ENCODE data around the gene ALLC. TPM values are rescaled to one million over a fixed set of nuclear protein-coding genes. Genes with fewer than 3 reads are reported as not detected.

The ALLC gene
- total RNA-seq, 1 experiment from 2014 or later: not detected

- intact Hi-C loops (cut with micrococcal nuclease): no loop called here
- H2AFZ ChIP-seq (ENCODE audit: low read length): no peak overlapping the region
Observed at GRCh38 chr2:3664925-3665324, 6.9 kb downstream of the ALLC start.

GRCh38 chr2:3665886-3666612 lies 8.0 kb downstream of the ALLC start:
- TF ChIP-seq EZH2phosphoT487 (IDR thresholded peaks at IDR 0.05; ENCODE audit: borderline replicate concordance, low read length): no peak
- TF ChIP-seq CTCF (conservative IDR thresholded peaks at IDR 0.05; ENCODE audit: low read depth, low read length): no peak
- TF ChIP-seq EZH2 (IDR thresholded peaks at IDR 0.05; ENCODE audit: low read length, unreplicated experiment): no peak
- Histone ChIP-seq H3K4me2 (ENCODE audit: low read length) (no peak overlapping the region), H3F3A (ENCODE audit: low read length, unreplicated experiment) (no peaks in the 10 kb centered on the region), H3K79me2 (ENCODE audit: low read length) (no peaks in the 10 kb centered on the region), H3K9me2 (replicated peaks; ENCODE audit: low read length) (no peaks in the 10 kb centered on the region), H3K27ac (ENCODE audit: low read length) (no peak overlapping the region), H3K36me3 (ENCODE audit: low read depth, low read length) (no peaks in the 10 kb centered on the region), H3K9me3 (ENCODE audit: low read length) (no peaks in the 10 kb centered on the region), H3K4me3 (ENCODE audit: low read length) (no peak overlapping the region), H3K9ac (ENCODE audit: low read length) (no peak overlapping the region), H2AFZ (ENCODE audit: low read length) (no peak overlapping the region), H3K27me3 (ENCODE audit: low read length) (no peaks in the 10 kb centered on the region; the same call in 1 of the 2 replicates), H4K20me1 (ENCODE audit: low read length) (no peaks in the 10 kb centered on the region), H3K4me1 (ENCODE audit: insufficient read depth, low read length) (no peaks in the 10 kb centered on the region)
- intact Hi-C loops (cut with micrococcal nuclease): no loop called here
- DNase-seq (no peak), ATAC-seq (no peak)
- no TSS peak for BruUV-seq (replicated peaks)
- ChIA-PET CTCF (no interaction called here), POLR2A (ENCODE audit: unreplicated experiment) (no interaction called here)

More at GRCh38 chr2:3664925-3665324, 6.9 kb downstream of the ALLC start:
- Histone ChIP-seq H3K4me2 (ENCODE audit: low read length) (no peak overlapping the region), H3K4me3 (ENCODE audit: low read length) (no peak overlapping the region), H3K36me3 (ENCODE audit: low read depth, low read length) (no peaks in the 10 kb centered on the region), H3K79me2 (ENCODE audit: low read length) (no peaks in the 10 kb centered on the region), H3K9me3 (ENCODE audit: low read length) (no peaks in the 10 kb centered on the region), H4K20me1 (ENCODE audit: low read length) (no peaks in the 10 kb centered on the region), H3K27ac (ENCODE audit: low read length) (no peak overlapping the region), H3K27me3 (ENCODE audit: low read length) (no peaks in the 10 kb centered on the region), H3K4me1 (ENCODE audit: insufficient read depth, low read length) (no peaks in the 10 kb centered on the region), H3K9me2 (replicated peaks; ENCODE audit: low read length) (no peaks in the 10 kb centered on the region), H3F3A (ENCODE audit: low read length, unreplicated experiment) (no peaks in the 10 kb centered on the region), H3K9ac (ENCODE audit: low read length) (no peak overlapping the region)
- ATAC-seq (no peak), DNase-seq (peak; percentile 24)
- no TSS peak for BruUV-seq (replicated peaks)
- TF ChIP-seq CTCF (conservative IDR thresholded peaks at IDR 0.05; ENCODE audit: low read depth, low read length): no peak
- TF ChIP-seq EZH2phosphoT487 (IDR thresholded peaks at IDR 0.05; ENCODE audit: borderline replicate concordance, low read length): no peak
- no peak for TF ChIP-seq EZH2 (IDR thresholded peaks at IDR 0.05; ENCODE audit: low read length, unreplicated experiment)
- POLR2A ChIA-PET (ENCODE audit: unreplicated experiment): no interaction called here
- CTCF ChIA-PET: interaction anchor here (0.7 kb wide), 1 partner anchor 14 kb away, joined by 6 read pairs; no protein-coding TSS in a partner anchor

GRCh38 chr2:3666613-3666975 lies 8.6 kb downstream of the ALLC start:
- no peaks in the 10 kb centered on the region for H3K36me3 ChIP-seq (ENCODE audit: low read depth, low read length)
- ATAC-seq (no peak), DNase-seq (no peak)
- H3K4me2 ChIP-seq (ENCODE audit: low read length): no peak overlapping the region
- no peak overlapping the region for H2AFZ ChIP-seq (ENCODE audit: low read length)
- H3K27me3 ChIP-seq (ENCODE audit: low read length): no peaks in the 10 kb centered on the region; the same call in 1 of the 2 replicates
- no peaks in the 10 kb centered on the region for H3F3A ChIP-seq (ENCODE audit: low read length, unreplicated experiment)
- intact Hi-C loops (cut with micrococcal nuclease): no loop called here
- ChIA-PET CTCF (no interaction called here), POLR2A (ENCODE audit: unreplicated experiment) (no interaction called here)
- TF ChIP-seq EZH2phosphoT487 (IDR thresholded peaks at IDR 0.05; ENCODE audit: borderline replicate concordance, low read length) (no peak), EZH2 (IDR thresholded peaks at IDR 0.05; ENCODE audit: low read length, unreplicated experiment) (no peak), CTCF (conservative IDR thresholded peaks at IDR 0.05; ENCODE audit: low read depth, low read length) (no peak)
- no peak overlapping the region for H3K27ac ChIP-seq (ENCODE audit: low read length)
- no peaks in the 10 kb centered on the region for H3K79me2 ChIP-seq (ENCODE audit: low read length)
- no peaks in the 10 kb centered on the region for H3K9me2 ChIP-seq (replicated peaks; ENCODE audit: low read length)
- no peaks in the 10 kb centered on the region for H3K9me3 ChIP-seq (ENCODE audit: low read length)
- no peaks in the 10 kb centered on the region for H3K4me1 ChIP-seq (ENCODE audit: insufficient read depth, low read length)
- H4K20me1 ChIP-seq (ENCODE audit: low read length): no peaks in the 10 kb centered on the region
- no peak overlapping the region for H3K4me3 ChIP-seq (ENCODE audit: low read length)
- no TSS peak for BruUV-seq (replicated peaks)
- H3K9ac ChIP-seq (ENCODE audit: low read length): no peak overlapping the region

Data from PC-3 (cell line).